ENCODE results near the gene IFNA21.
"Not testable (repeated sequence)": the region's sequence is repeated elsewhere in the genome, so short reads cannot be mapped to it uniquely, and the experiment has no call there.

The IFNA21 gene

DNA sequence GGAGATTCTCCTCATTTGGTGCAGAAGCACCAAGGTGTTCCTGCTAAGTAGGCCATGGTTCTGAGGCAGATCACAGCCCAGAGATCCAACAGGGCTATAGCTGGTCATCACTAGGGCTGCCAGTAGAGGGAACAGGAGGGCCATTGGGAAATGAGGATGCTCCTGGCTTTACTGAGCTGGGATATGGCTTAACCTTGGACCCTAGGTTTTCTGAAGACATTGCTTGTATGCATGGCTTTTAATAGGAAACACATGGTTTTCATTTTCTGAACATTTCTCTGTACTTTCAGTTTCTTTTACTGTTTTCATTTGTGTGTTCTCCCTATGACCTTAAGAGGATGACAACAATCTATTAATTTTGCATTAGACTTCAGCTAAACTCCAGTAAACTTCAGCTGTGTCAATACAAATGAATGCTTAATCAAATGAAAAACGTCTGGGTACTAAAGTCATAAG, 25.0 kb downstream of the IFNA21 start, which contains the start of gene IFNW1:
Gene IFNW1 (minus strand): TSS at position 406 of the 456 bp plus-strand sequence. CDS start 262 bp downstream, at position 144.
- no peak for DNase-seq (ENCODE audit: low spot score)

DNA sequence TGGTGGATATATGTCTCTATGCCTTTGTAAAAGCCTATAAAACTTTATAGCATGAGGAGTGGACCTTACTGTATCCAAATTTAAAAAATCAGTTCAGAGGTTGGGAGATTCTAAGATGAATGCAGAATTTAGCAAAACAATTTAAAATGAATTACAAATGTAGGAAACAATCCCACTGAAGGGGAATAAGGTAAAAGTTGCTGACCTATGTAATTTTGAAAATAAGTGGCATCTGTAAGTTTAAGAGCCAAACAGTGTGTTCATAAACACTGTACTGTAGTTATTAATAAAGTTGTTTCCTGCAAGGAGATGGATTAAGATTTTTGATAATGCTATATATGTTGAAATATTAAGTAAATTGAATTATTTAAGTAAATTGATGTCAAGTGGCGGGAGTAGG, 29.4 kb downstream of the IFNA21 start:
- no peak for DNase-seq (ENCODE audit: low spot score)

- DNase-seq (ENCODE audit: low spot score) = no peak
Observed at GRCh38 chr9:21135736-21136135, 30.7 kb downstream of the IFNA21 start.

GRCh38 chr9:21128186-21128585, 38.3 kb downstream of the IFNA21 start:
- DNase-seq (ENCODE audit: low spot score) = not testable (repeated sequence)

GRCh38 chr9:21121595-21122251, 44.7 kb downstream of the IFNA21 start:
- no peak for DNase-seq (ENCODE audit: low spot score)

DNA sequence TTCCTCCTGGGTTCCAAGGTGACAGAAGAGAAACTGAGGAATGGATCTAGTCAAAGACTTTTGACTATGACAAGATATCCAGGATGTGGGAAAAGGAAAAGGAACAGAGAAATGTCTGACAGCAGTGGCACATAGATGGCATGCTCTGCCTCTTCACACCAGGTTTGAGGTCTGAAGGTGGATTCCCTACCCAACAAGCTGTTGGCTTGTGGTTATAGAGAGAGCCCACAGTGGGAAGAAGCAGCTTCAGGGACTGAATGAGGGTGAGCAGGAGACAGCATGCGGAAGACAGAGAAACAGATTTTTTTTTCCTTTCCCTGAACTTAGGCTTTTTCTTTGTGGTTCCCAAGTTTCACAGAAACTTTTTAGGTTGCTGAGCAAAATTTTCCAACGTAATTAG, 45.4 kb downstream of the IFNA21 start:
- DNase-seq (ENCODE audit: low spot score) = no peak

DNA sequence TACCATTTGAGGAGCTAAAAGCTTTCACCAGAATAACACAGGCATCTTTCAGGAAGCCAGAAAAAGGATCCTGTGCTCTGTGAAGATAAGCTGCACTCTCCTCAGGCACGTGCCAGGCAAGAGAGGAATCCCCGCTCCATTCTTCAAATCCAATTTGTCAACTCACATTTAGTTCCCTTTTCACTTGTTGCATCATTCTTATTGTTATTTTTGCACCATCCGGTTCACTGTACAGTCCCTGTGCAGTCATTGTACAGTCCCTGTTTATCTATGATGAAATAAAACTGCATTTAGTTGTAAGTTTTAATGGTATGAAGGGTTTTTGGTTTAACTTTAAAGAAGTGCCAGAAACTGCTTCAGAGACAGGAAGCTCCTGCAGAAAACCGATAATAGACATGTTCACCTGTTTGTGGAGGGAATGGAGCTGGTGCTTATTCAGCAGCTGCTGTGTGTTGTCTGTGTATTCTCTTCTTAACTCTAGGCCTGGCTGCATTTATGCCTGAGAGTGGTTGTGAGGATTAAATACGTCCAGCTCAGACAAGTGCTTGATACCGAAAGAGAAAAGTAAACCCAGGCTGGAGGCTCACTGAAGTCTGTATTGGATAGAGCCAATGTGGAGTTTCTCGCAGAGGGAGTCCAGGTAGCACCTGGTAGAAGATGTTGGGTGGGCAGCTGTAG, 47.2 kb downstream of the IFNA21 start:
- no peak for DNase-seq (ENCODE audit: low spot score)
